AG08396 (cell line): Measurements from ENCODE around the gene HIVEP2.

Source experiments
- DNase-seq: peaks from one replicate; pipeline ENCODE4 v3.0.0; 2012; ENCODE audit warnings: low spot score, mixed read lengths

The HIVEP2 gene

DNA sequence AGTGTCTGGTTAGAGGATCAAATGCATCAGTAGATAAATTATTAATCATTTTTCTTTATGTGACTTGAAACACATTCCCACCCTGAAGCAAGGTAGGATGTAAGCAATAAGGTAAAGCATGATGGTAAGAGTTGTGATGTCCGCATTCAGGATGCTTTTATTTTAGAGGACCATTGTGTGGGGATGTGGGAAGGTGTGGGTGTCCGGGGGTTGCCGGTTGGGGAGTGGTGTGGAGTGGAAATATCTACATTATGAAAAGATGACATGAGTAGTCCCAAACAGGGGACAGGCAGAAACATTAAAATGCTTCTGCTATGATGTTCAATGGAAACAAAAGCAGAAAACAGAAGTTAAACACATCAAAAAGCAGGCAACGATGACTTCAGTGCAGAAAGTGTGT, 215.4 kb downstream of the HIVEP2 start:
- no peak for DNase-seq

DNA sequence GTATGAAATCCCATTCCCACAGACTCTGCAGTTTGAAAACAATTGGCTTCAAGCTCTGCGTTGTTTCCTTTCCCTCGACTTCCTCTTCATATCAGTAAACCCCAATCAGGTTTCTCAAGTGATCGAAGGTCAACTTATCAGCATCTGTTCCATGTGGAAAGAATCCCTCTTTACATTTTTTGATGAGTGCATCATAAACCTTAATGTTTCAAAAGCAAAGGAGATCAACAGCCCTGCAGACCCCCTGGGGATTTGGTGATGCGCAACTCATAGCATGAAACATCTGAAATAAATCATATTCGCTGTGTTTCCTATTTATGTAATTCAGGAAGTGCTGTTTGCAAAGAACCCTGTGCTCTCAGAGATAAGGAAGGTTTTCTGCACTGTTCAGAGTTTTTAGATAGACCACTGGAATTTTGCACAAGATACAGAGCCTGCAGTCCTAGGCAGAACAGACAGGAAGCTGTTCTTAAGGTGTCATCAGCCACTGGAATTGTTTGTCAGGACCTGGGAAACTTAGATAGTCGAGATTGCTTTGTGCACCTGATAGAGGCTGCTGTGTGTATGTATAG, 216.0 kb downstream of the HIVEP2 start:
- no peak for DNase-seq

DNA sequence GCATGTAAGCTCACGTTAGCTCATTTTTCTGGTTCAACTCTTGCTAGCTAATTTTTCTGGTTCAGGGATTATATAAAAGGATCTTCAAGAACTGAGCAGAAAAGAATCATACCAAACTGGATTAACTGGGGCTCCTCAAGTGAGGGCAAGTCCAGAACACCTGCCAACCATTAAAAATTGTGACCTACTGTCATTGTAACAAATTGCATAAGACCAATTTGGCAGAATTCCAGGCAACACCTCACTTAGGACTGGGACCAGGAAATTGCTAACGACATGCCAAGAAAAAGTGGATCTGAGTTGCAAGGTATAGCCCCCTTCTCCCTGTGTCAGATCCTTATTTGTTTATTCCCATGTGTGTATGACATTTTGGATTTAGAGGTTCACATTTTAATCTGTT, 216.6 kb downstream of the HIVEP2 start:
- DNase-seq, result no peak

DNA sequence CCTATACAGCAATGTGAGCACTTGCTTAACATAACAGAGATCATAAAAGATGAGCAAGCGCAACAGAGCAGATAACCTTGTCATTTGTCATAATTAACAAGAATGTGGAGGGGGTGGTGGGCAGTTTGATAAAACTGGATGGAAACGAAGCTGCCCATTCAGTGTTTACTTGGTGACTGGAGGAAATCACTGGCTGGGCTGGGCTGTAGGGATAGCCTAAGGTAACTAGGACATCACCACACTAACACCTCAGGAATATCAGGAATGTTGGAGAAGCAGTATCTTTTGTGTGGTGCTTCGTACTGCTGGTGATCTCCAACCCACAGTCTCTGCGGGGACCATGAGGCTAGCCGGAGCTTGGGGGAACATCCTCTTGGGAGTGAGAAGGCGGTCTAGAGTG, 218.4 kb downstream of the HIVEP2 start:
- no peak for DNase-seq

GRCh38 chr6:142725024-142725770, 219.8 kb downstream of the HIVEP2 start:
- DNase-seq, result no peak

DNA sequence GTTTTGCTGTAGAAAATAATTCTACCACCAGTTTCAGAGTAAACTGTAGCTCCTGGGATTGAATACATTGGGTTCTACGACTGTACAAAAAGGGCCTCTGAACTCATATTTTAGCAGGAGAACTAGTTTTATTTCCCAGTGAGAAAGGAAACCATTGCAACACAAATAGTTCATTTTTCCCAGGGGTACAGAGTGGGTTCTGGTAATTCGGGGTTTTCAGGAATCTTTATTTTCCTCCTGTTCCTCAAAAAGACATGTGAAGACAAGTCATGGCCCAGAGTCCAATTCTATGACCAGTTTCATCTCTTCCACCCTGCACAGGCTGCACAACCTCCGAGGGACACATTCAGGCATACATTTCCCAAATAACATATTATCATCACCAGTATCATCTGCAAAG, 222.1 kb downstream of the HIVEP2 start:
- DNase-seq, result no peak

GRCh38 chr6:142722012-142722411, 223.0 kb downstream of the HIVEP2 start:
- DNase-seq, result no peak

- no peak for DNase-seq
Measured at GRCh38 chr6:142721215-142721920, 223.6 kb downstream of the HIVEP2 start.

GRCh38 chr6:142718667-142719191, 226.2 kb downstream of the HIVEP2 start:
- DNase-seq, result no peak

DNA sequence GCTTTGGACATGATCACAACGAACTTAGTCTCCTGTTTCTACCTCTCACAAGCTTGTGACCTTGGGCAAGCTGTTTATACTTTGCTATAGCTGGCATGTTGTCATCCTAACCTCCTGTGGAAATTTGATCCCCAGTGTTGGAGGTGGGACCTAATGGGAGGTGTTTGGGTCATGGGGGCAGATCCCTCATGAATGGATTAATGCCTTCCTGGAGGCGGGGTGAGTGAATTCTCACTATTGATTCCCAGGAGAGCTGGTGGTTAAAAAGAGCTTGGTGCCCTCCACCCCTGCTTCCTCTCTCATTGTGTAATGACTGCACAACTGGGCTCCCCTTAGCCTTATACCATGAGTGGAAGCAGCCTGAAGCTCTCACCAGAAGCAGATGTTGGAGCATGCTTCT, 228.9 kb downstream of the HIVEP2 start:
- no peak for DNase-seq

DNA sequence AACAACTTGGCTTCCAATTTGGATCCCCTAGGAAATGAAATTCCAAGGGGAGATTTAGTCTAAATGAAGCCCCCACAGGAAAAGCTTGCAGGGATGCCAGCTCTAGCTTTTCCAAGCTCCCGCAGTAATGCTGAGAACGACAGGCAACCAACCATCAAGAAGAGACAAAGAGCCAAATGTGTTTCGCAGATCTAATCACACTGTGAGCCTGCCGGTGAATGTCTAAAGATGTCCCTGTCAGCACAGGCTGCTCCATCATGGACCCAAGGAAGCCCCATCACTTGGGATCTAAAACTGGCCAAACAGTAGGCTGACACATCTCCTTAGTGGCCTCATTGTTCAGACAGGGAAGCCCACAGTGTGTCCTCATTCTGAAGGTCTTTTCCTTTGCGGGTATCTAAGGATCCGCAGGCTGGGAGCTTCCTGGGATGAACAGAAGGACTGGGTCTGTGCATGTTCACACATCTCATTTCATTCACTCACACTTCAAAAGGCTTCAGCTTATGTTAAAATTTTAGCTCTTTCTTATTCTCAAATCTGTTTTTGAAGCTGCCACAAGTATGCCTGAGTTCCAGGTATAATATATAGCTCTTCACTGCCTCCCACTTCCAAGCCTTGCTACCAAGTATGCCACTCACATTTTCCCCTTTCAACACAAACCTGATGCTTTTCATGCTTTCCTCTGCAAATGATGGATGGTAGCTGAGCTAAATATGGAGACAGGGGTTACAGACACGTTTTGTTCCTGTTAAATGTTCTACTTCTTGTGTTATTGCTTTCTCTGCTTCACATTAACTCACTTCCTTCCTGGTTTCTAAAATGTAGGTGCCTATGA, 229.8 kb downstream of the HIVEP2 start:
- no peak for DNase-seq

GRCh38 chr6:142713959-142714358, 231.0 kb downstream of the HIVEP2 start:
- no peak for DNase-seq

DNA sequence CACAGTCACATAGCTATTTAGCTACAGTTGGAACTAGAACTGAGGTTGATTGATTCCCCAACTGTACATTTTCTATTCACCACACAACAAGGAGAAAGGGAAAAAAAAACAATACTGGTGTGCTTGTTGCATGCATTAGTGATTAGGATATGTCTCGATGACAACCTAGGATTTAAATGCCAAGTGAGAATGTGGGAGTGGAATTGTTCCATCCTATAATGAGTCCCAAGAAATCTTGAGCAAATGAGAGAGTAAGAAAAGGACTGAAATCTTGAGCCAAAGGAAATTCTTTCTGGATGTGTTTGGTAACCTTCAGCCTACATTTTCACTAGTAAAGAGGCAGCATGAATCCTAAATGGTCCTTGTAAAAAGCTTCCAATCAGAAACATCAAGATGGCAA, 232.7 kb downstream of the HIVEP2 start:
- no peak for DNase-seq

DNA sequence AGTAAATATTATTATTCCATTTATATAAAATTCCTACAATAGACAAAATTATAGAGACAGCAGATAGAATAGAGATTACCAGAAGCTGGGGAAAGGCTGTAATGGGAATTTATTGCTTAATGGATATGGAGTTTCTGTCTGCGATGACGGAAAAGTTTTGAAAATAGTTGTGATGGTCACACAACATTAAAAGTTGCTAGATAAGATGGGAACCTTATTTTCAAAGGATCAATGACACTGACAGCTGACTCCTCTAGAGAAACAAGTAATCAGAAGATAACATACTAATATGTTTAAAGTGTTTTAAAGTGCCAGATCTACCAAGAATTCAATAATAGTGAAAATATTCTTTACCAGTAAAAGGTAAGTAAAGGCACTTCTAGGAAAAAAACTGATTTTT, 236.3 kb downstream of the HIVEP2 start:
- DNase-seq, result no peak

GRCh38 chr6:142707255-142707654, 237.7 kb downstream of the HIVEP2 start:
- no peak for DNase-seq

GRCh38 chr6:142706210-142706609, 238.8 kb downstream of the HIVEP2 start:
- DNase-seq, result no peak

- no peak for DNase-seq
Measured at GRCh38 chr6:142705054-142705453, 239.9 kb downstream of the HIVEP2 start.

DNA sequence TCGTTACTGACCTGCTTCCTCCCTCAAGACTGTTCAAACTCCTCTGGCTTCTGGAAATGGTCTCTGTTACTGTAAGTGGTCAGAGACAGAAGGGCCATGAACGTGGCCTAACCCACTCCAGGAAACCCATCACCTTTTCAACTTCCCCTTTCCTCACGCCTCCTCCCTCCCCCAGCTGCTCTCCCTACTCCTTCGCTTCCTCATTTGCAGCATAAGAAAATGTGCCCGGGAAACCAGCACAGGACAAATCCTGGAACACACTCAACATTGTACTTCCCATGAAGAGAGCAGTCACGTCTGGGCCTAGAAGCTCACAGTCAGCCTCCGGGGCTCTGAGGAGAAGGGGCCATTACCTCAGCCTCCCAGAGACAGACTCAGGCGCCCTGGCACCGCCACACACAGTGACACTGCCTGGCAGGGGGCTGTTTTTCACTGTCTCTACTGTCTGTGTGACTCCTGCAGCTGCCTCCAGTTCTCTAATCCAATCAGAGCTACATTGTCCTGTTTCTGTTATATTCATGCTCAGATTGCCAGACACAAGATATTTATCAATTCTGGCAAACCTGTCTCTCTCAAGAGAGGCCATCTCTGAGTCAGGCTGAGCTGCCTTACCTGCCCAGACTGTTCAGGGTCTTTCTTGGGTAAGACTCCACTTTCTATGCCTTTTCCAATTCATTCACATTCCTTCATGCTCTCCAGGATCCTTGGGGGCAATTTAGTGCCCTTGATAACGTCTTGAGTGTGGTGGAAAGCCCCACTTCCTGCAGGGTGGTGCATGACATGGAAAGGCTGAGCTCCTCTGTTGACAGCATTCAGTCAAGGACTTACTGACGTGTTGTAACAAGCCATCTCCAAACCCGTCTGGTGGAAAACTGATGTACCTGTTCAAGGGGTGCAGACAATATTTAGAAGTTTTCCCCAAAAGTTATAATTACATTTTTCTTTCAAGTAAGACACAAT, 242.2 kb downstream of the HIVEP2 start:
- no peak for DNase-seq
